Measurements from ENCODE around the gene SH2D2A.

The SH2D2A gene

DNA sequence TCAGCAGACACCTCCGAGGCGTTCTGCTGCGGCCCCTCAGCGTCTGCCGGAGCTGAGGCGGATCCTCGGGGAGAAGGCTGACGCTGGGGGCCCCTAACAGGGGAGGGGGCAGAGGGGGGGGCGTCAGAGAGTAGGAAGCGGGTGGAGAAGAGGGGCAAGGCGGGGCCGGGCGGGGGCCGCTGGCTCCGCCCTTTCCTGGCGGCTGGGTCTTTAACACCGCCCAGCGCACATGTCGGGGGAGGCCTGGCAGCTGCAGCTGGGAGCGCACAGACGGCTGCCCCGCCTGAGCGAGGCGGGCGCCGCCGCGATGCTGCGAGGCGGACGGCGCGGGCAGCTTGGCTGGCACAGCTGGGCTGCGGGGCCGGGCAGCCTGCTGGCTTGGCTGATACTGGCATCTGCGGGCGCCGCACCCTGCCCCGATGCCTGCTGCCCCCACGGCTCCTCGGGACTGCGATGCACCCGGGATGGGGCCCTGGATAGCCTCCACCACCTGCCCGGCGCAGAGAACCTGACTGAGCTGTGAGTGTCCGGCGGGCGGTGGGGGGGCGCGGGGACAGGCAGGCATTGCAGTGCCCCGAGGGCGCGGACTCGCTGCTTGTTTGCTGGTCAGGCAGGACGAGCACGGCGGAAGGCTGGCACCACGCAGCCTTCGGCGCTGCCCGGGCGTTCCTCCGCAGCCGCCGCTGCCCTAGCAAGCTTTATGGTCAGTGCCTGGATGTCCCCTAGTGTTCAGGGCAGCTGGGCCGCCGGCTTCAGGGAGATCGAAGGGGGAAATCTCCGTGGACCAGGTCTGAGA is 44.2 kb upstream of the SH2D2A start, which contains the start of gene NTRK1:
Gene NTRK1, plus strand, starts transcription at position 238 of the 796 bp plus-strand sequence. Its CDS starts 70 bp downstream, at position 308.
- DNase-seq (ENCODE audit: insufficient read length, low spot score), result peak; percentile 96
- FAIRE-seq, result no peak
- TF ChIP-seq, protein P1, sequence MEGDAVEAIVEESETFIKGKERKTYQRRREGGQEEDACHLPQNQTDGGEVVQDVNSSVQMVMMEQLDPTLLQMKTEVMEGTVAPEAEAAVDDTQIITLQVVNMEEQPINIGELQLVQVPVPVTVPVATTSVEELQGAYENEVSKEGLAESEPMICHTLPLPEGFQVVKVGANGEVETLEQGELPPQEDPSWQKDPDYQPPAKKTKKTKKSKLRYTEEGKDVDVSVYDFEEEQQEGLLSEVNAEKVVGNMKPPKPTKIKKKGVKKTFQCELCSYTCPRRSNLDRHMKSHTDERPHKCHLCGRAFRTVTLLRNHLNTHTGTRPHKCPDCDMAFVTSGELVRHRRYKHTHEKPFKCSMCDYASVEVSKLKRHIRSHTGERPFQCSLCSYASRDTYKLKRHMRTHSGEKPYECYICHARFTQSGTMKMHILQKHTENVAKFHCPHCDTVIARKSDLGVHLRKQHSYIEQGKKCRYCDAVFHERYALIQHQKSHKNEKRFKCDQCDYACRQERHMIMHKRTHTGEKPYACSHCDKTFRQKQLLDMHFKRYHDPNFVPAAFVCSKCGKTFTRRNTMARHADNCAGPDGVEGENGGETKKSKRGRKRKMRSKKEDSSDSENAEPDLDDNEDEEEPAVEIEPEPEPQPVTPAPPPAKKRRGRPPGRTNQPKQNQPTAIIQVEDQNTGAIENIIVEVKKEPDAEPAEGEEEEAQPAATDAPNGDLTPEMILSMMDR (IDR thresholded peaks at IDR 0.05; ENCODE audit: insufficient read depth, missing control alignments), result no peak

DNA sequence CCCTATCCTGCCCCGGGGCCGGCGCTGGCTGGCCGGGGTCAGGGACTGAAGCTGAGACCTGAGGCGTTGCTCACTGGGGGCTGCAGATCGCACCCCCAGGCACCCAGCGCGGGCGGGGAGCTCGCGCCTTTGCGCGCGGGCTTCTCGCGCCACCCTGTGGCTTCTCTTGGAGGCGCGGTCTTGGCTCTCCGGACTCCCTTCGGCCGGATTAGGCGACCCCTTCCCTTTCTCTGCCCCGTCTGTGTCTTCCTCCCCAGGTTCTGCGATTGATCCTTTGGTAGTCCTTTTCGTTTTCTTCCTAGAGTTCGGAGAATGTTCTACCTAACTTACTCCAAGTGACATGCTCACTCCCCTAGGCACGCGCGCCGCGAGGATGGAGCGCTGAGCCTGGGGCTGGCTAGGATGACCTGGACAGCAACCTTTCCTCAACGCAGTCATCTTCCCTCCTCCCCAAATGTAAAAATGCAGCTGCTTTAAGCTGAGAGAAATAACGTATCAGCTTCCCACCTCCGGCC is 43.5 kb upstream of the SH2D2A start:
- FAIRE-seq, result no peak
- TF ChIP-seq, protein P1 (IDR thresholded peaks at IDR 0.05; ENCODE audit: insufficient read depth, missing control alignments), result peak; percentile 37
- peak; percentile 88 for DNase-seq (ENCODE audit: insufficient read length, low spot score)

DNA sequence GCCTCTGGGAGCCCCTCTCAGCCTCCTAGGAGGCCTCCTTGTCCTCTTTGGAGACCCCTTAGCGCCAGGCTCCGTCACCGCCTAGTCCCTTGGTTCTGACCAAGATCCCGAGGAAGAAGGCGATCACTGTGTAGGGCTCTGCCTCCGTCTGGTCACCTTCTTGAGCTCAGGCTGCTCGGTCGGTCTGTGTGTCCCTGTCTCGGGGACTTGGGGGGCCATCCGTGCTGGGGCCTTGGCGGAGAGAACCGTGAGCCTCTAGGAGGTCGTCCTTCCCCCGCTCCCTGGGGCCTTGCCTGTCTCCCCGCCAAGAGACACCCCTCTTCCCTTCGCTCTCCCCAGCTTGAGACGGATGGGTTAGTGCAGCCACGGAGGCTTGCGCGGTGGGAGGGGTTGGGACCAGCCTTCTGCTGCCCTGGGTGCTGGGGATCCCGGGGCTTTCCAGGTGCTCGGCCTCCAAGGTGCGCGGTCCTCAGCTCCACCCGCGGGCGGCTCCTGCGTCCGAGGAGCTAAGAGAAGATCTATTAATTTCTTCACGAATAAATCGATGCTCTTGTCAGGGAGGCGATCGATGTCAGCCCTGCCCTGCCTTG is 43.0 kb upstream of the SH2D2A start:
- TF ChIP-seq, protein P1 (IDR thresholded peaks at IDR 0.05; ENCODE audit: insufficient read depth, missing control alignments), result no peak
- DNase-seq (ENCODE audit: insufficient read length, low spot score) (no peak), FAIRE-seq (no peak)

DNA sequence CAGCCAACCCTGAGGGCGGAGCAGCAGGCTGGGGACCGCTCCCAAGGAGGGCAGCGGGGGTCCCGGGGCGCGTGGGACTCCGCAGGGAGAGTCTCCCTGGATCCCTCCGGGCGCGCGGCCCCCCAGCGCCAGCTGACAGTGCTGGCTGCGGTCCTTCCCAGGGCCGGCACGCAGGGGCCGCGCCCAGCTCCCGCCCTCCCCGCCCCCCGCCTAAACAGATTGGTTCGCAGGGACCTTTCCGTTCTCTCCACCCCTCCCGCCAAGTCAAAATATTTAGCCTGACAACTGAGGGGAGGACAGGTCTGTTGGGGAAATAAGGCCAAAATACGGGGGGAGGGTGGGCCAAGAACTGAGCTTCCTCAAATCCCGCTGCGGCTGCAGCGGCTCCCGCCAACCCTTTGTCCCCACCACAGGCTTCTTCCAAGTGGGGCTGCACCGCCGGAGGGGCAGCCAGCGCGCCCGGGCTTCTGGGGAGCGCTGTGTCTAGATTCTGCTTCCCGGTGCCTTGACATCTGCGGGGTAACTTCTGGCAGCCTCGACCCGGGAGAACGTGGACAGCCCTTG is 42.4 kb upstream of the SH2D2A start, which contains the start of gene INSRR:
Gene INSRR, minus strand, starts transcription at position 159 of the 564 bp plus-strand sequence. CDS start 496 bp downstream, outside the sequence.
- FAIRE-seq (no peak), DNase-seq (ENCODE audit: insufficient read length, low spot score) (no peak)
- TF ChIP-seq, protein P1 (IDR thresholded peaks at IDR 0.05; ENCODE audit: insufficient read depth, missing control alignments), result no peak

DNA sequence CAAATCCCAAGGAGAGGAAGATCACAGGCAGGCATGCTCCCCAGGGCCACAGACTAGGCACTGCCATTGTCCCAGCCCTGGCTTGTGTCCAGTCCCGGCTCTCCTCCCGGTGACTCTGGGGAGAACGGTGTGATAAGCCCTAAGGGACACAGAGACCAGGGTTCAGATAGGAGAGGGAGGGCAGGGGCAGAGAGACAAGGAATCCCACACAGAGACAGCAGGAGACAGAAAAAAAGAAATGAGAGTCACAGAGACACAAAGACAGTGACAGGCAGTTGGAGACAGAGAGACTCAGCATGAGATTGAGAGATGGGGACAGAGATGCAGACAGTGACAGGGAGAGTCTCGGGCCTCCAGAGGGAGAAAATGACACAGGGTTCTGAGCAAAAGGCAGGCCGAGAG is 41.9 kb upstream of the SH2D2A start:
- TF ChIP-seq, protein P1 (IDR thresholded peaks at IDR 0.05; ENCODE audit: insufficient read depth, missing control alignments), result no peak
- DNase-seq (ENCODE audit: insufficient read length, low spot score), result no peak
- no peak for FAIRE-seq

DNA sequence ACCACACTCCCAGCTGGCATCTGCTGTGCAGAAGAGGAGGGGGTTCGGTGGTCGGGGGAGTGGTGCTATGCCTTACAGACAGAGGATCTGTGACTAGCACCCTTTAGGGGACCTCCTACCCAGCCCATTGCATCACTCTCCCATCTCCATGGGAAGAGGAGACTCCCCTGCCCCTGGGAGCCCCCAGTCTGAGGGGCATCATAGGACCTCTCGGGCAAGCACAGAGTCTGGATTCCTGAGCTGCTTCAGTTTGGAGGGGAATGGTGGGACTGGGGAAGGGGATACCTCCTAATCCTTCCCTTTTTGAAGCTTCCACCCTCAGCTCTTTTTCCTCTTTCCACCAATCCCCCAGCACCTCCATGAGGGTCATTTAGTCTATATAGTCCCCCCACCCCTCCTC is 40.9 kb upstream of the SH2D2A start:
- FAIRE-seq, result no peak
- DNase-seq (ENCODE audit: insufficient read length, low spot score), result no peak
- TF ChIP-seq, protein P1 (IDR thresholded peaks at IDR 0.05; ENCODE audit: insufficient read depth, missing control alignments), result no peak
